Stimulated activated CD4-positive, alpha-beta T cell treated with anti-CD3 and anti-CD28 coated beads, Interleukin-4, amount 100 ng/mL, for 4 hours (primary cell): ENCODE results near the gene ACOT8.
"Not testable (repeated sequence)": the region's sequence is repeated elsewhere in the genome, so short reads cannot be mapped to it uniquely, and the experiment has no call there.

Experiments
- DNase-seq, 2 experiments: peaks; one replicate each; pipeline ENCODE4 v3.0.0-alpha.2; 2020

Gene ACOT8

GRCh38 chr20:45826381-45827019 is 30.7 kb downstream of the ACOT8 start:
- DNase-seq = no peak

DNA sequence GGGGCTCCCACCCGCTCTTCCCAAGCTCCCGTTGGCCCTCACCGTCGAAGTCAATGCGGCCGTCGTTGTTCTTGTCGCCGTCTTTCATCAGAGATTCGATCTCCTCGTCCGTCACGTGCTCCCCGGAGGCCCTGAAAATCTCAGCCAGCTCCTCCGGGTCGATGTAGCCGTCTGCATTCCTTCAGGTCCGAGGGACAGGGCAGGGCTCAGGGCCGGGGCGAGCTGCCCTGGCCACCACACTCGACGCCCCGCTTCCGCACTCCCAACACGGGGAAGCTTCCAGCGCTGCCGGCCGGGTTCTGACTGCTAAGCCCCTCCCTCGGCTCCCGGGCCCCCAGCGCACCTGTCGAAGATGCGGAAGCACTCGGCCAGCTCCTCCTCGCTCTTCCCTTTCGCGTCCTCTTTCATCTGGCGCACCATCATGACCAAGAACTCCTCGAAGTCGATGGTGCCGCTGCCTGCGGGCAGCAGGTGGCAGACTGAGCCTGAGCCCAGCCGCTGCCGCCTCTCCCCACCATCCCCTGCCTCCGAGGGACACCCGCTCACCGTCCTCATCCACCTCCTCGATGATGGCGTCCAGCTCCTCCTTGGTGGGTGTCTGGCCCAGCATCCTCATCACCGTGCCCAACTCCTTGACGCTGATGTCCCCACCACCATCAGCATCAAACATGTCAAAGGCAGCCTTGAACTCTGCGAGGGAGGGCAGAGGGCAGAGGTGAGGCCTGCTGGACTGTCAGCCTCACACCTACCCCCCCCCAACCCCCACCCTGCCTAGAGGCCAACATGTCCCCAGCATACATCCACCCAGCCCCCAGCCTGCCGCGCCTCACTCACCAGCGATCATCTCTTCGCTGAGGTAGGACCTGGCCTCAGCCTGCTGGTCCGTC is 33.0 kb downstream of the ACOT8 start:
- peak; percentile 46 to 48 for DNase-seq

- DNase-seq = no peak
These were observed 34.3 kb downstream of the ACOT8 start for GRCh38 chr20:45822857-45823256.

GRCh38 chr20:45821947-45822346 is 35.2 kb downstream of the ACOT8 start:
- DNase-seq = no peak

DNA sequence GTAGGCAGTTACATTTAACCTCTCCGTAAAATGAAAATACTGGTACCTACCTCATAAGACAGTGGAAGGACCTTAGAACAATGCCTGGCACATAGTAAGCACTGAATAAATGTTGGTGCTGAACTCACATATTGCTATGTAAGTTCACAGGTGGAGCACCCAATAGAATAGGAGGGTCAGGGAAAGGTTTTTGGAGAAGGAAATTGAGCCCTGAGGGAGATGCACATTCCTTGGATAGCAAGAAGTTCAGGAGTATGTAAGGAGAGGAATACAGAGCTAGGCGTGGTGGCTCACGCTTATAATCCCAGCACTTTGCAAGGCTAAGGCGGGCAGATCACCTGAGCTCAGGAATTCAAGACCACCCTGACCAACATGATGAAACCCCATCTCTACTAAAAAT is 37.7 kb downstream of the ACOT8 start:
- DNase-seq = no peak

GRCh38 chr20:45818239-45818638 is 39.0 kb downstream of the ACOT8 start:
- no peak for DNase-seq

DNA sequence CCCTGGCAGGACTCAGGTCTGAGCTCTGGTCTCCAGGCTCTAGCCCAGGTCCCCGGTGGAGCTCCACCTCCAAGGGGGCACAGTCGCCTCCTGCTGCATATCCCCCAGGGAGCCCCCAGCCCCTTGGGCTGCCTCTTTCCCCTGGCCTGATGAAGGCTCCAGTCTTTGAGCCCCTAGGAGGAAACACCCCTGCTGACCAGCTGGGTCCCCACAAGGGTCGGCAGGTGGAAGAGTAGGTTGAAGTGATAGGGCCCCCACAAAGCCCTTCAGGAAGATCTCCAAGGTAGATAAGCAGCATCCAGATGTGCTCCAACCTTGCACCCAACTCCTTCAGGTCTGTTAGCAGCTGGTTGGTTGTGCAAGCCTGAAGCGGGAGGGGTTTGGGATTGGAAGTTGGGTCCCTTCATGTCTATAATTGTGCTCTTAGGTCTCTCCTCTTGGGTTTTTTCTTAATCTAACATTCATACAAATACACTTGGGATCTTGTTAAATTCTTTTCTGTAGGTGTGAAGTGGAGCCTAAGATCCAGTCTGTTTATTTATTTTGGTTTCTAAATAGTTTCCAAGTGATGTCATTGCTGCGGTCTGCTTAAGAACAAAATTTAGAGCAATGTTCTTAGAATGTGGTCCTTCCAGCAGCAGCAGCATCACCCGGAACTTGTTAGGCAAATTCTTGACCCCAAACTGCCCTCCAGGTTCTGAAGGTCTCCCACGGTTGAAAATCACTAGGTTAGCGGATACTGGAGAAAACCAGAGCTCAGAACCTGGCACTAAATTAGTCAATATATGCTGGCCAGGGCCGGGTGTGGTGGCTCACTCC is 39.6 kb downstream of the ACOT8 start:
- DNase-seq = no peak

DNA sequence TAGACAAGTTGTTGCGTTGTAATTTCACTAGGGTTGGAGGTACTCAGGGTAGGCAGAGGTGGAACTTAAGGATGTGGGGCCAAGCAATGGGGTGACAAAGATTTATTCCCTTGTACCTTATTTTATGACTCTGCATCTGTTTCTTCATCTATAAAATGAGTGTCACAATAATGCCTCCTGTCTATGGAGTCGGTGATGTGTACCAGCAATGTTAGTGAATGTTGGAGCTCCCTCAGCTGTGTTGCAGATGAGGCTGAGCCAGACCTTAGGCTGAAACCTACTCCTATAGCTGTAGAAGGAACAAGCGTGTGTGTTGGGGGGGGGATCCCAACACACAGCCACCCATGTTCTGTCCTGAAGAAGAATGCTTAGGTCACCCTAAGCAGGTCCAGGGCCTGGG is 40.2 kb downstream of the ACOT8 start:
- DNase-seq = no peak

- DNase-seq = no peak
These were observed 42.9 kb downstream of the ACOT8 start for GRCh38 chr20:45814314-45814713.

- no peak for DNase-seq
These were observed 43.7 kb downstream of the ACOT8 start for GRCh38 chr20:45813489-45813888.

GRCh38 chr20:45813006-45813340 is 44.2 kb downstream of the ACOT8 start:
- DNase-seq = no peak

GRCh38 chr20:45812157-45813005 is 44.8 kb downstream of the ACOT8 start, which contains the start of gene UBE2C:
UBE2C (plus strand) TSS chr20:45812644; CDS start chr20:45812696, 52 bp downstream.
- DNase-seq = peak; percentile 87 to 94

DNA sequence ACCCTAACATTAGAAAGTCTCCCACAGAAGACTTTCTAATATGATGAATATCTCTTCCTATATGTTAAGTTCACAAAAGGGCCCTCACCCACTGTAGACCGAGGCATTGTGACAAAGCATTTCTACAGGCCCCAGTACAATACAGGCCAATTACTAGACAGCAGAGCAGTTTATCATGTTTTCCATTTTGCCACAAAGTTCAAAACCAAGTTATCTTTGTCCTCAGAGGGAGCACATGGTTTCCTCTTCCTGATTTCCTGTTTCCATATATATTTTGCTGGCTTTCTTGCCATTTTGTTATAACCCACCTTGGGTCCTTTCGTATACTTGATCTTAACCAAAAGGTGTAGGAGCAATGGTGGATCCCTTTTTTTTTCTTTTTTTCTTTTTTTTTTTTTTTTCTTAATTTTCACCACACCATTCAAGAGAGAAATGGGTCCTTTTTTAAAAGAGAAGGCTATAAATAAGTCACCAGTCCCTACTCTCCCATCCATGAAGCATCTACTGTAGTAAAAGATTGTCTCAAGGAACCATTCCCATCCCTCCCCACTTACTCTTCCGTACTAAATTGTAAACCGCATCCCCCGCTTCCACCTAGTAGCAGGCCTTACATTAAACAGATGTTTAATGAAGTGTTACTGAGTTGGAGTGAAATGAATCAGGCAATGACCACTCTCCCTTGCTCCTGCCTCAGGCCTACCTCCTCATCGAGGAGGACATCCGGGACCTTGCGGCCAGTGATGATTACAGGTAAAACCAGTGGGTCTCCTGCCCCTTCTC is 46.8 kb downstream of the ACOT8 start:
- DNase-seq = no peak

DNA sequence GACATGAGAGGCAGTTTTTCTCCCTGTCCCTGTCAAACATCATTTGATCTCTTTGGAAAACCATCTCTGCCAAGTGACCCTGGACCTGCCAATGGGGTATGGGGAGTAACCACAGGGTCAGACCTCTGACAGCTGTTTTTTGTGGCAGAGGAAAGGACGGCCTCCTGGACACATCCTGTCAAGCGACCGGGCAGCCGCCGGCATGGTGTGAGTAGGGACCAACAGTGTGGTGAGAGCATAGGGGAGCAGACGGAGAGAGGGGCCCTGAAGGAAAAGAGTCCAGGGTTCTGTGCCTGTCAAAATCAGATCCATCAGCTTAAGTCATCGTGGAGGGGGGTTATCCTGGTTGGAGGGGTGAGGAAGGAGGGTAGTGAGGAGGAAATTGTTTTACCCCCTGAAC is 55.3 kb downstream of the ACOT8 start:
- no peak for DNase-seq

GRCh38 chr20:45798935-45799642 is 58.1 kb downstream of the ACOT8 start:
- DNase-seq = peak; percentile 43 to 54

DNA sequence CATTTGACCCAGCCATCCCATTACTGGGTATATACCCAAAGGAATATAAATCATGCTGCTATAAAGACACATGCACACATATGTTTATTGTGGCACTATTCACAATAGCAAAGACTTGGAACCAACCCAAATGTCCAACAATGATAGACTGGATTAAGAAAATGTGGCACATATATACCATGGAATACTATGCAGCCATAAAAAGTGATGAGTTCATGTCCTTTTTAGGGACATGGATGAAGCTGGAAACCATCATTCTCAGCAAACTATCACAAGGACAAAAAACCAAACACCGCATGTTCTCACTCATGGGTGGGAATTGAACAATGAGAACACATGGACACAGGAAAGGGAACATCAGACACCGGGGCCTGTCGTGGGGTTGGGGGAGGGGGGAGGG is 59.2 kb downstream of the ACOT8 start:
- DNase-seq = not testable (repeated sequence)

GRCh38 chr20:45797510-45797909 is 59.7 kb downstream of the ACOT8 start:
- not testable (repeated sequence) for DNase-seq

DNA sequence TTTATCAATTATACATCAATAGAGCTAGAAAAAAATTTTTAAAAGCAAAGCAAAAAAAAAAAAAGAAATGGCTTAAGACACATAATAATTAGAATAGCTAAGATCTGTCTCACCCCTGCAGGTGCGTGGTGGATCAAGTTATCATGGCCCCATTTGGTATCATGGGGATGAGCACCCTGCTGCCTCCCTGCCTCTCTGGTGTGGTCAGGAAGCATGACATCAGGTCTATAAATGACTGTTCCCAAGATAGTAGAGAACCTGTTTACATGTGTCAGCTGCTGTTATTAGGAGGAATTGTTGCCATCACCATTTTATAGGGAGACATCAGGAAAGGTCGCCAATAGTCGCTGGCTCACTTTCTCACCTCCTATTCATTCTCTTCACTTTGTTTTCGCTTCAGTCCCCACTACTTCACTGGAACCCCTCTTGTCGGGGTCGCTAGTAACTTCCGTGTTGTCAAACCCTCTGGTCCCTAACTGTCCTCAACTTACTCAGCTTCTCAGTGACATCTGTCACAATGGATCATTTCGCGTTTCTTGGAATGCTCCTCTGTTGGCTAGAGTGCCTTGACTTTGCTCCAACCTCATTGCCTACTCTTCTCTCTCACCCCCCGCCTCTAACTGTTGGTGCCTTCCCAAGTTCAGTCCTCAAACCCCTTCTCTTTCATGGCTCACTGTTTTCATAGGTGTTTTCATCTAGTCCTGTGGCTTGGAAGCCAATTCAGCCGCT is 60.7 kb downstream of the ACOT8 start:
- no peak for DNase-seq

DNA sequence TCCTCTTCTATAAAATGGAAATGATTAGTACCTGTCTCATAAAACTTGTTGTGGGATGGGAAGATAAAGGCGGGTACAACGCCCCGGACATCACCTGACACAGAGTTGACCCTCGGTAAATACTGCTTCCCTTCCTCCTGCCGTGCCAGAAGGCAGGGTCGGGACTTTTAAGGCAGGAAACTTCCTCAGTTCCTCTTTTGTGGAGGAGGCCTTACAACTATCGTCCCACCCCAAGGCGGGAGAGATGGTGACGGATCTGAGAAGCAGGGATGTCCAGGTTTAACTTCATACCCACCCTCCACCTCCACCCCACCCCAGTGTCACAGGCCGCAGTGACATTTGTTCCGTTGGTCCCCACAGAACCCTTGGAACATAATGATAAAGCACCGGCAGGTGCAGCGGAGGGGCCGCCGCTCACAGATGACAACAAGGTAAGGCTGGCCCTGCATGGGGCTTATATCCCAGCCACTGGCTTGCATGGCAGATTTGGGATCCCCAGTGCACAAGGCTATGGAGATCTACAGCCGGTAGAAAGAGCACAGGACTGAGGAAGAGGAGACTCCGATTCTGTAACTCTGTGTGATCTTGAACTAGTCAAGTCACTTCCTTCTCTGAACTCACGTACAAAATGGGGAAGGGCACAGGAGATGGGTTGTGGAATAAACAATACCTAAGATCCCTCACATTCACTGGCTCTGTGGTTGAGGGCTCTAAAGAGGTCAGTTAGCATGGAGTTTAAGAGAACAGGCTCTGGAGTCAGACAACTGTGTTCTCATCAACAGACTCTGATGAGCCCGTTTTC is 64.7 kb downstream of the ACOT8 start:
- no peak for DNase-seq
